GM19372 (cell line): ENCODE data around the gene KLF6.

Source experiments
- ATAC-seq: cut with Tn5 transposase; IDR thresholded peaks from one replicate; pipeline ENCODE4 v1.9.1; 2021; ENCODE audit warnings: mild to moderate bottlenecking, low read depth, moderate library complexity; ENCODE audit not compliant: unreplicated experiment

The KLF6 gene

DNA sequence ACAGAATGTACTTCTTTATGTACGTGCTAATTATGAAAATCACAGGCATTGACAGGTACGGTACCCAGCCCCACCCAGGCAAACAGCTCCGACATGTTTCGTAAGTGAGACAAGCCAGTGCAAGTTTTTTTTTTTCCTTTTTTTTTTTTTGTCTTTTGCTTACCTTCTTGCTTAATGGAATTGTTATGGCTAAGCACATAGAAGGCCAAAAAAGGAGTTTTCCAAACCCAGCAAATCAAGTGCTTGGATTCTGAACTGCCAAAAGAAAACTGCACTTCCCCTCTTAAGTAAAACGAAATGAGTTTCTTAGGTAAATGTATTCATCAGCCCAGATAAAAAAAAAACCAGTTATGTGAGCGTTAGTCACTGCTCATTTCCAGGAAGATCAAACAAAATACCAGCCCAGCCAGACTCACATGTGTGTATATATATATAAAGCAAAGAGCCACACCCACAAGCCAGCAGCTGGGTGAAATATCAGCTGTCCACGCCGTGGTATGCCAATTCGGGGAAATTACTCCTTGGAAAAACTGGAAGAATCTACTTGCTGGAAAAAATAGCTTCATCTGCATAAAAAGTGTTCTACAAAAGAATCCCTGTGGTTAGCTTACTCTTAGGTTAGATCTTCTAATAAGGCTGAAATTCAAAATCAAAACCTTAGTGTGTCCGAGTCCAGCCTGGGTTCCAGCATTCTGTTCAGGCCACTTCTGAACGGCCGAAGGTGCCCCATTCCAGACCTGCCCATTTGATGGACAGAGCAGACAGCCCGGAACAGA is 8.0 kb downstream of the KLF6 start:
- no peak for ATAC-seq

GRCh38 chr10:3775696-3776551 is 9.1 kb downstream of the KLF6 start:
- ATAC-seq, result no peak

DNA sequence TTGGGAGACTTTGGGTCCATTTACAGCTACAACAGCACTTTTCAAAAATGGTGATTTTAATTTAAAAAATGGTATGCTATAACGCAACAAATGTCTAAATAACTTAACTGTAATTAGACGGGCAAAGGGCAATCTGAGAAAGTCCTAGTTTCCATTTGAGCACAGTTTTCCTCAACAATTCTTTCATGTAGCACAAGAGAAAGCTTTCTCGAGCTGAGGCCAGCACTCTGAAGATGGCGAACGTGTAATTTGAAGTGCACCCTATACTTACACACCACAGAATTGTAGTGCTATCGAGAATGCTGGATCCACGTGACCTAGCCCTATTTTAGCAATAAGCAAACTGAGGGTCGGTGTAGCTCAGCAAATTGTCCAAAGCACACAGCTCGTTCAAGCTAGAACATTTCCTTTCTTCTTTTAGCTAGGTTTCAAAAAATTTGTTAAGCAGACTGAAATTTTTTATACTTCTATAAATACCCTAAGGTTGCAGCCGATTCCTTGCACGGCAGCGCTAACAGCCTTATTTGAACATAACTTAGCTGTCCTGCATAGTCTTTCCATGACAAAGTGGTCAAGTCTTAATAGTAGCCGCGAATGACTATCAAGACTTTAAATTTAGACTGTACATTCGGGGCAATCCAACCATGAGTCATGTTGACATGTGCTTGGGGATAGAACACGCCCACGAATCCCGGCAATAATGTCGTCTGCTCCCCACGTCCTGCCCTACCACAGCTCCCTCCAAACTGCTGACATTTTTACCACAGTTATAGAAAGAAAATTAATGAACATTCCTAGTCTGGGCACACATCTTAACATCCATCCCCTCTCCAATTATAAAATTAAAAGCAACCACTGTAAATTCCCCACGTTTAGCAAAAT is 10.0 kb downstream of the KLF6 start:
- no peak for ATAC-seq

GRCh38 chr10:3774018-3774813 is 10.8 kb downstream of the KLF6 start:
- no peak for ATAC-seq

DNA sequence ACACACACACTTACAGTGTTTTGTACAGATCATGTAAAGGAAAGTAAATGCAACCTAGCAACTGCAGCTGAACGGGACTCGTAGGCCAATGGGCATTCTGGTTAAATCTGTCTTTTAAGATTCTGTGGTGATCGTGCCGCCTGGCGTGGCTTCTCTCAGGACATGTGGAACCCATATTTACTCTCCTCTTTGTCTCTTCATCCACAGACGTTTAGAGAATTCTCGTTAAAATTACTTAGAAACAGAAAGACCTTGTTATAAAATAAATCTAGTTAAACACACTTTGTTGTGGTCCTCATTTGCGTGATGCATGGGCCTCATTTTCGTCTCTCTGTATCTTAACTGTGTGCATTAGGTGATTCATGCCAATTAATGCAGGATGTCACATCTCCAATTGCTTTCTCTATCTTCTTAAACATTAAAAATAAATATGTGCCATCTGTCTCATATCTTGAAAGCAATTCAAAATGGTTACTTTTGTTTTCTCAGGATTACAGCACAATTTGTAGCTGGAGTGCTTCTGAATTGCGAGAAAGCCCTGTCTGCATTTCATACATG is 11.5 kb downstream of the KLF6 start:
- no peak for ATAC-seq

GRCh38 chr10:3772361-3773171 is 12.4 kb downstream of the KLF6 start:
- no peak for ATAC-seq

DNA sequence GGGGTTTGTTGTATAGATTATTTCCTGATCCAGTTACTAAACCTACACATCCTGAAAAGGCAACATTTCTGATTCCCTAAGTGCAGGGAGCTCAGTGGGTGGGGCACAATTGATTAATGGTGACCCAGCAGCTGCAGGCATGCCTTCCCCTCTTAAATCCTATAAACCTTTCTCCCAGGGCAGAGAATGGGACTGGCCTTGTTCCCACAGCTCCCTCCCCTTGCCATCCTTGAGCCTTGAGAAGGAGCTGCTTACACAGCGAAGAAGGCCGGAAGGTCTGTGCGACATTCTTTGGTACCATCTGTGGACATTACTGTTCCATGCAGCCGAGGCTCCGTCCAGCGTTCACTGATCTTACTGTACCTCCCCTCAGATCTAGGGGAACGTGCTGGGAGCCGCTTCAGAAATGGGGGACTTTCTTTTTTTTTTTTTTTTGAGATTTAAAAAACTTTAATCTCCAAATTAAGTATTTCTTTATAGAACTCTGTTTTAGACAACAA is 14.3 kb downstream of the KLF6 start:
- no peak for ATAC-seq

DNA sequence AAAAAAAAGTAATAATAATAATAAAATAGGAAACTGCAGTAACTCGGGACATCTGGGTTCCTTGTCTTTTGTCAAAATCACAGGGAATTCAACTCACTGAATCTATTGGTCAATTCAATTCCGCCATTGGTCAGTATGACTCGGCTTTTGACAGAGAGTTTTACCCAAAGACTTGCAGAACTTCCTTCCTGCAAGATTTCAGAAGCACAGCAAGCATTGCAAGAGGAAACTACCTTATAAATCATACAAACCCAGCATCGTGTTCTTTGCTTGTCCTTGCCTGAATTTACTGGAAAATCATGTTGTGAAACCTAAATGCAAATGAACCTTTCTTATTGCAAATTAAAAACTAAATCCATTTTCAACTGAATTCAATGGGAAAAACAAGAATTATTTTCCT is 15.5 kb downstream of the KLF6 start:
- ATAC-seq, result no peak

- no peak for ATAC-seq
Measured at GRCh38 chr10:3766046-3766756, 18.8 kb downstream of the KLF6 start.

DNA sequence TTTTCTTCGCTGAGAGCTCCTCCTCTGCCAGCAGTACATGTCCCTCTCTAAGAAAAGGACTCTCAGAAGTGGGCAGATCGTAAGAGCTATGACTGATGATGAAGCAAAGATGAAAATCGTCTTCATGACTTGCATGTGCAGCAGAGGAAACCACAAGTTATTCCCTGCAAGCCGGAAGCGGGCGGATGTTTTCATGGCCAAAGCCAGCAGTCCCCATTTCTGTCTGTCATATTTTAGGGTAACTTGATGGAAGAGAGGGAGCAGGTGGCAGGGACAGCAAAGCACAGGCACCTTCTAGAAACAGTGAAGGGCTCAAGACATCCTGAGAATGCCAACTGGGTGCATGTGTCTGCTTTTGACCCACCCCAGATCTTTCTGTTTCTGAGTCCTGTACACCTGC is 19.9 kb downstream of the KLF6 start:
- ATAC-seq, result no peak

DNA sequence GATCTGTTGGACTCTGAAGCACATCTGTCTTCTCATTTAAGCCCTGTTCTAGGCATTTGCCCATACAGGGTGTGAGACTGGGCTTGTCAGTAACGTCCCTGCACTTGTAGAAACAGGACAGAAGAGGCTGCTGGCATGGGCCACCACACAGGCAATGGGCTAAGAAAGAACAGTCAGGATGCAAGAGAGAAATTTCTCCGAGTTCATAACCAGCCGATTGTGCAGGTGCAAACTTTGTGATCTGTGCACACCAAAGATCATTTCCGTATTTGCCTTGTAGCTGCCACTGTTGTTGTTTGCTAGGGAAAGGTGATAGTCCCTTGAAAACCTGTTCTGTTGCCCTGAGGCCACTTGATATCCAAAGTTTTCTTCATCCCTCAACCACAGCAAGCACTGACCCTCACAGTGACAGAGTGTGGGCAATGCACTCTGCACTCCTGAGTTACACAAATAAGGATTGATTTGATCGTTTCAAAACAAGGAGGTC is 20.3 kb downstream of the KLF6 start:
- no peak for ATAC-seq

DNA sequence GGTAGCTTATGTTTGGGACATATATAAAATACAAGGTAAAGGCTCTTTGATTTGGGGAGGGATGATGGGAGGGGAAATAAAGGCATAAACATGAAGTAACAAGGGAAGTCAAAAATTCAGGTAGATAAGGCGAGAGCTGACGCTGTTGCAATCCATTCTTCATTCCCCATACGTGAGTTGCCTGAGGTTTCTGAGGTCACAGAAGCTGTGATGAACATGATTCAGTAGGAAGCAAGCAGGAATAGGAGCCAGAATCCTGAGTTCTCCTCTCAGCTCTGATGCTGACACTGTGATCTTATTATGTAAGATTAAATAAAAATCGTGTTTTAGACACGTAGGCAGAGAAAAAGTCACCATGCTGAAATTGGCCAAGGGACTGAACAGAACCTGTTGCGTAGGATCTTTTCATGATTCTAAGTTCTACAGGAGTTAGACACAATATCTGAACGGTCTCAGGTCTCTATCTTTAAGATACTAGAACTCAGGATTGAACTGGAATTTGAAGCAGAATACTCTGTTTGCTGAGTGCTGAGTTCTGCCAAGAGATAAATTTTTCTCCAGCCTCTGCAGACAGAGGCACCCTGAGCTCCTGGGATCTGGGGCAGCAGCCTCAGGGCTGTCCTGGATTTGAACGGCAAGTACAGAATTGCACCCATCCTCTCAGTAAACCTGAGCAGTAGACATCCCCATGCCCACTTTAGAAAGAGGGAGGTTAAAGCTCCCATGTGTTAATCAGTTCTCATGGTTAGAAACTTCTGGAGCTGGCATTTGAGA is 21.0 kb downstream of the KLF6 start:
- ATAC-seq, result no peak

DNA sequence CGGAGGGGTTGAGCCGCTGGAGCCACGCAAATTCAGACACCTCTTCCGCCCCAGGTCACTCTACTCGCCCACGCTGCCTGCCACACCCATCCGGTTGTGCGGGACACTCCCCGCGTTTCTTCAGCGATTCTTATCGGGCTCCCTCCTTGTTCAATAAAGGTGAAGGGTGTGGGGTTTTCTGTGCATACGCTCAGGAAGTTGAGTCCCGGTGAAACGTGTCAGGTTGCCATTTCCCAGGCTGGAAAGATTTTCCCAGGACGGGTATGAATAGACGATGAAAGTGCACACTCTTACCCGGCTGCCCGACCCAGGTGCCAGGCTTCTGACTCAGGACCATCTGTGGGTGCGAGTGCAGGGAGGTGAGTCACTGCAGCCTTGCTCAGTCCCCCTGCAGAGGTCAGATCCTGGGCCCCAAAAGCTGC is 22.0 kb downstream of the KLF6 start:
- ATAC-seq, result no peak

DNA sequence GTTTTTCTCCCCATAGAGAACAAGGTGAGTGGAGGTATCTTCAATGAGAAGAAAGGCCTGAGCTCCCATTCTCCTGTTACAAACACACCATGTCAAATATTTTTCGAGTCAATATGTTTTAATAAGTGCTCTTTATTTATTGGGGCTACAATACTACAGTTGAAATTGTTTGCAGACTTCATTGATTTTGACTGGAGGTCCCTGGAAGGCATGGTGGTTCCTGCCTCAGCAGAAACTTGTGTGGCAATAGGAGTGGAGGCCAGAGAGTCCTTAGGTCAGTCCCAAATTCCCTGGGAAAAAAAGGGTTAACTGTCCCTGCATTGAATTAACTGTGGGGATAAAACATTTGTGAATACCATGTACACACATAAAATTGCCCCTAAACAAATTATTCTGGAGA is 22.7 kb downstream of the KLF6 start:
- ATAC-seq, result no peak

DNA sequence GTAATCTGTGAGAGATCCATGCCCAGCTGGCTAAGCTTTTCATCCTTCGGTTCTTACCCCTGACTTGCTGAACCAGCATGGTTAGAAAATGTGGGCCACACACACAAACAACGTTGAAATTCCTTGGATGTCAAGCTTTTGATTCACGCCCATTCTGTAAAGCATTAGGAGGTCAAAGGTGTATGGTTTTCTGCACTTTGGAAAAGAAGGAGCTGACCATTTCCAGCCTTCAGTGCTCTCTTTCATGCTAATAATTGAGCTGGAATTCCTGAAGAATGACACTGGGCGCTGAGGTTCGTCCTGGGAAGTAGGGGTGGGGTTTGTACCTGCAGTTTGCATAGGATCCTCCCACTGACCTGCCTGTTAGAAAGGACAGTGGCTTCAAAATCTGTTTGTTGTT is 23.1 kb downstream of the KLF6 start:
- no peak for ATAC-seq

- ATAC-seq, result peak; percentile 54
Measured at GRCh38 chr10:3761021-3761686, 23.9 kb downstream of the KLF6 start.

DNA sequence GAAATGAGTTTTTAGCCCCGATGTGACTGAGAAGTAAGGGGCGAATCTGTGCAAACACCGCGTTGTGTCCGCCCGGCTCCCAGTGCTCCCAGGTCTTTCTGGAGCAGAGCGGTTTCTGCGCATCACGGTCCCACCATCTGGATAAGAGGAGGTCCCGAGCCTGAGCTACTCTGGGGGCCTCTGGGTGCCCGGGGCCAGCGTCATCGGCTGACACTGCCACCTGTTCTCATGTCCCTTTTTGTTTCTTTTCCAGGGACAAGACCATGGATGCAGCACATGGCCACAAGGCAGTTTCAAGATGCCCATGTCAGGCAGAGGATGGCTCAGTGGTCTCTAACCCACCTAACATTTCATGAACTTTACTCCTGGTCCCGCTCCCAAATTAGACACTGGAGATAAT is 24.9 kb downstream of the KLF6 start:
- no peak for ATAC-seq
